H7 (cell line): ENCODE data around the gene RDX. TPM values are rescaled to one million over a fixed set of nuclear protein-coding genes. Genes with fewer than 3 reads are reported as not detected.
A peak's percentile ranks its signal among the peaks of the same experiment; 100 is the strongest.
"Not testable (repeated sequence)": the region's sequence is repeated elsewhere in the genome, so short reads cannot be mapped to it uniquely, and the experiment has no call there.

Experiments used
- DNase-seq: peaks from one replicate; pipeline ENCODE4 v3.0.0; 2012
- H3K27me3 ChIP-seq: 2 replicates; pipeline ENCODE4 v1.6.0; 2011; ENCODE audit warnings: mild to moderate bottlenecking, low read length; ENCODE audit not compliant: control insufficient read depth, insufficient read depth
- H3K36me3 ChIP-seq: replicated peaks from 2 replicates; pipeline ENCODE4 v1.5.1; 2011; ENCODE audit warnings: low read length; ENCODE audit not compliant: control insufficient read depth, insufficient read depth
- H3K4me3 ChIP-seq: 2 replicates; pipeline ENCODE4 v1.5.1; 2011; ENCODE audit warnings: low read depth, mild to moderate bottlenecking, control low read depth, low read length, moderate library complexity; ENCODE audit not compliant: insufficient read depth
- total RNA-seq: library from RNA; depleted of rRNA; stranded (reverse); fragments of >200 nt; shearing (Covaris generic); gene quantifications from 2 replicates; pipeline ENCODE4 v1.2.3, GENCODE V29; 2014

The RDX gene
- total RNA-seq, 1 experiment from 2014 or later, result 64.6 TPM

- peak; percentile 13 for DNase-seq
Measured at GRCh38 chr11:110297076-110297725, 787 bp upstream of the RDX start.

DNA sequence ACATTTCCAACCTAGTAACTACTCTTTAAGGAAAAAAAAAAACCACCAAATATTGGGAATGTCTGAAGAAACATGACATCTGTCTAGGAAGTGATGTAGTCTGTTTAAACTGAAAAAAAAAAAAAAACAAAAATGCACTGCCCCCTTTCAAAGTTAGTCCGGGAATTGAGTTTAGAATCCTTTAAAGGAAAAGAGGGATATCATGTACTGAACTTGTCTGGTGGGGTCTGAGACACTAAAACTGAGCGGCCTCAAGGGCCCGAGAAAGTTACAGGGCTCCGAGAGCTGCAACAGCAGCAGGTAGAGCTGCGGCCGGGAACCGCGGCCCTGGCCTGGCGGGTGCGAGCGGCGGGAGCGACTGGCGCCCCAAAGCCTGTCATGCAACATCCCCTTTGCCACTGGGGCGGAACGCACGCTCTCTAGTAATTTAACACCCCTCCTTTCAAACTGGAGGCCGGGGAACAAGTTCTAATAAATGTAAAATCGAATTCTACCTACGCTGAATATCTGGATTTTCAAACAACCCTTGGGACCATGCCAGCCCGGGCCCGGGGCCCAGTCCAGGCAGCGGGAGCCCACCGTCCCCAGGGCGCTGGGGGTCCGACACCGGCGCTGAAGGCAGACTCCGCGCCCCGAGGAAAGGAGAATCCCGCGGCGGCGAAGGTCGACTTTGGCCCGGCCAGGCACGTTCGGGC is 736 bp downstream of the RDX start:
- peak overlapping the region; percentile 81 for H3K4me3 ChIP-seq
- no peaks in the 10 kb centered on the region for H3K36me3 ChIP-seq
- DNase-seq, result peak; percentile 82
- no peaks in the 10 kb centered on the region for H3K27me3 ChIP-seq

More at GRCh38 chr11:110297076-110297725, 787 bp upstream of the RDX start:
- H3K36me3 ChIP-seq, result no peaks in the 10 kb centered on the region
- H3K27me3 ChIP-seq, result no peaks in the 10 kb centered on the region
- H3K4me3 ChIP-seq, result peak overlapping the region; percentile 81

- no peak for DNase-seq
- Histone ChIP-seq H3K36me3 (no peaks in the 10 kb centered on the region), H3K27me3 (no peaks in the 10 kb centered on the region), H3K4me3 (peak overlapping the region; percentile 81; the same call in 1 of the 2 replicates)
Measured at GRCh38 chr11:110295086-110295485, 1.3 kb downstream of the RDX start.

DNA sequence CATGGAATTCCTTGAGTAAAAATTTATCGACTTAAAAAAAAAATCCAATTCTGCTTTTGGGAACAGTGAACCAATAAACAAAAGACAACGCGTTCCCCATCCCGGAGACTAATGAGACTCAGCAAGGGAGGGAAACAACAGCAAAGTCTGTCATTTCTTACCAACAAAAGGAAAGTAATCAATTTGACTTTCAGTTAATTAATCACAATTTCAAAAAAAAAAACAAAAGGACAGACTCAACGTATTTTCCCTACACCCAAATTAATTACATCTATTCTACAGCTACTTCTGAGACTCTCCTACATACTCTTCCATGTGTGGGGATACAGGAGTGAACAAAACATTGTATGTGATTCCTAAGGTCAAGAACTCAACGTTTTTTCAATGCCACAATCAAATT is 1.9 kb downstream of the RDX start:
- DNase-seq, result peak; percentile 25
- H3K4me3 ChIP-seq, result peak overlapping the region; percentile 29; the same call in 1 of the 2 replicates

GRCh38 chr11:110293389-110293788 is 3.0 kb downstream of the RDX start:
- Histone ChIP-seq H3K36me3 (no peaks in the 10 kb centered on the region), H3K4me3 (no peak overlapping the region), H3K27me3 (no peaks in the 10 kb centered on the region)
- peak; percentile 20 for DNase-seq

More for the DNA sequence above, 1.9 kb downstream of the RDX start:
- Histone ChIP-seq H3K27me3 (no peaks in the 10 kb centered on the region), H3K36me3 (no peaks in the 10 kb centered on the region)

DNA sequence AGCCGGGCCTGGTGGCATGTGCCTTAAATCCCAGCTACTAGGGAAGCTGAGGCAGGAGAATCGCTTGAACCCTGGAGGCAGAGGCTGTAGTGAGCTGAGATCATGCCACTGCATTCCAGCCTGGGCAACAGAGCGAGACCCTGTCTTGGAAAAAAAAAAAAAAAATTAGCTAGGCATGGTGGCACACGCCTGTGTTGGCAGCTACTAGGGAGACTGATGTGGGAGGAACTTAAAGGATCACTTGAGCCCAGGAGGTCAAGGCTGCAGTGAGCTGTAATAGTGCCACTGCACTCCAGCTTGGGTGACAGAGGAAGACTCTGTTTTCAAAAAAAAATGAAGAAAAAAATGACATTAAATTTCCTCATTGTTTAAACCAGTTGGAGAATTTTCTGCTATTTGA is 4.3 kb downstream of the RDX start:
- not testable (repeated sequence) for H3K27me3 ChIP-seq, H3K4me3 ChIP-seq, H3K36me3 ChIP-seq, DNase-seq

DNA sequence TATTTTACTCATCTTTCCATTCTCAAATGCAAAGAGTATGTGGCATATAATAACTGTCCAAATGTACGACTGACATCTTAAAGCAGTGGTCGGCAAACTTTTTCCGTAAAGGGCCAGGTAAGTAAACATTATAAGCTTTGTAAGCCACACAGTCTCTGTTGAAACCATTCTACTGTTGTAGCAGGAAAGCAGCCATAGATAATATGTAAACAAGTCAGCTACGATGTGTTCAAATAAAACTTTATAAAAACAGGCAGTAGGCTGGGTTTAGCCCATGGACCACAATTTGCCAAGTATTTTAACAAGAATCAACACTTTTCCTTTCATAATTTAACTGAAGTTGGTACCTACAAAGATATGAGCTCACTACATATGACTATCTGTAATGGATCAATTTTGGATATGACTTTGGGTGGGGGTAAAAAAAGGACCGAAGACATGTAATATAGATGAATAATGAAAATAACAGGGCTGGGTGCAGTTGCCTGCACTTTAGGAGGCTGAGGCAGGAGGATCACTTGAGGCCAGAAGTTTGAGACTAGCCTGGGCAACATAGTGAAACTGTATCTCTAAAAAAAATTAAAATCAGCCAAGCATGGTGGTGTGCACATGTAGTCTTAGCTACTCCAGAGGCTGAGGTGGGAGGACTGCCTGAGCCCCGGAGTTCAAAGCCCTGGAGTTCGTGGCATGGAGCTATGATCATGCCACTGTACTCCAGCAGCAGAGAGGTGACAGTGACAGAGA is 5.7 kb downstream of the RDX start:
- H3K4me3 ChIP-seq, result no peak overlapping the region
- no peak for DNase-seq

GRCh38 chr11:110289472-110289871 is 6.9 kb downstream of the RDX start:
- Histone ChIP-seq H3K4me3 (no peak overlapping the region), H3K36me3 (no peaks in the 10 kb centered on the region), H3K27me3 (no peaks in the 10 kb centered on the region)
- no peak for DNase-seq

More for the DNA sequence above, 5.7 kb downstream of the RDX start:
- no peaks in the 10 kb centered on the region for H3K27me3 ChIP-seq
- no peaks in the 10 kb centered on the region for H3K36me3 ChIP-seq

DNA sequence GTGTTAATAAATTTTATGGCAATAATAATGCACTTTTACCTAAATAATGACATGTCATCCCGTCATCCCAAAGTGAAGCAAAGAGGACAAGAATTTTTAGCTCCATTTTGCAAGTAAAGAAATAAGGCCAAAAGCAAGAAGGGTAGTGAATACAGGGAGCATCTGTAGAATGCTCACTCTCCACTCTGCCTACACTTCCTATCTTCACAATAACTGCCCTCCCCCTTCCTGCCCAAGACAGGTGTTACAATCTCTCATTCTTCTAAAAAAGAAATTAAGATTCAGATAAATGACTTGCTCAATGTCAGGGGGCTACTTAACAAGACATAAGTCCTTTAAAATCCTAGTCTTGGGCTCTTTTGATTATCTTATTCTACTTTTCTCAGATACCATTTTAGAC is 8.9 kb downstream of the RDX start:
- no peak for DNase-seq
- H3K36me3 ChIP-seq, result no peaks in the 10 kb centered on the region
- no peak overlapping the region for H3K4me3 ChIP-seq
- H3K27me3 ChIP-seq, result no peaks in the 10 kb centered on the region

DNA sequence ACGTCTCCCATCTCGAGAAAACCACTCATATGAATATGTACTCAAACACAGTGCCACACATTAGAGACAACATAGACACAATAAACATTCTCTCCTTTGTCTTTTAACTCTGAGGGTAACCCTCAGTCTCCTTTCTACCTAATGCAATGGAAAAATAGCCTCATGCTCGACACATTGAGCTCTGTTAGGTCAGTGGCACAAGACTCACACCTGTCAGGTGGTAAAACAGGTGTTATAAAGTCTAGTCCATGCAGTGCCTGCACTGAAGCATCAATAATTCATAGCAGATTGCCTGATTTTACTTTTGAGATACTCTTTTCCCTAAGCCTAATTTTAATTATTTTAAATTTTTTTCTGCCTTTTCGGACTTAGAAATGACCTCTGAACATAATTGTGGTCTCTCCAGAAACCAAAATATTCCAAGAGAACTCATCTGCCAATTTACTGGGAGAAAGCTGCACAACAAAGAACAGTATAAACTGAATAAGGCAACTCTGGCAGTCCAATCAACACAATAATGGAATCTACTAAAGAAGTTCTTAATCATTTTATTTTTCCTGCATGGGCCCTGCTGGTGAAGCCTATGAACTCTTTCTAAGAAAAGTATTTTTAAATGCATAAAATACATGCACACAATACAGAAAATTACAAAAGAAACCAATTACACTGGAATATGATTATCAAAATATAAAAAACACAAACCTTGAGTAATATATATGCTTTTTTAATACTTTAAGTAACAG is 9.9 kb downstream of the RDX start:
- no peak overlapping the region for H3K4me3 ChIP-seq
- H3K36me3 ChIP-seq, result no peaks in the 10 kb centered on the region
- no peaks in the 10 kb centered on the region for H3K27me3 ChIP-seq
- DNase-seq, result no peak

- no peak for DNase-seq
- no peaks in the 10 kb centered on the region for H3K27me3 ChIP-seq
- H3K36me3 ChIP-seq, result no peaks in the 10 kb centered on the region
- H3K4me3 ChIP-seq, result no peak overlapping the region
Measured at GRCh38 chr11:110283862-110284261, 12.6 kb downstream of the RDX start.

GRCh38 chr11:110280595-110280994 is 15.8 kb downstream of the RDX start:
- H3K27me3 ChIP-seq, H3K4me3 ChIP-seq, H3K36me3 ChIP-seq, DNase-seq: not testable (repeated sequence)

DNA sequence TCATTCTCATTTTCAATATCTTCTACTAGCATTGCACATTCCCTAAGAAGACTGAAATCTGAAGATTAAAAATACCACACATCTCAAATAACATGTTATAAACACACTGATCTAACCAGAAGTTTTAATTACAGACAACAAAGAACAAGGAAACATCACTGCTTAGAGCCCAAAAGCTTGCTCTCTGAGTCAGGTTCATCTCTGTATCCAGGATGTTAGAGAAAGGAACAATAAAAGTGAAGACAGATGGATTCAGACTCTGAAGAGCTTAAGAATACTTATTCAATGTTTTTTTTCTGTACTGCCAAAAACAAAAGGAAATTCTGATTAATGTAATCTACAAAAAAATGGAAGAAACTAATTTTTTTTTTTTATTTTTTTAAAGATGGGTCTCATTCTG is 16.5 kb downstream of the RDX start:
- no peak overlapping the region for H3K4me3 ChIP-seq
- DNase-seq, result no peak
- H3K27me3 ChIP-seq, result no peaks in the 10 kb centered on the region
- H3K36me3 ChIP-seq, result no peaks in the 10 kb centered on the region; the same call in none of the 2 replicates

- no peaks in the 10 kb centered on the region for H3K27me3 ChIP-seq
- no peak for DNase-seq
- H3K4me3 ChIP-seq, result no peak overlapping the region
- peaks cover 1% of the 10 kb centered on the region; the same call in 1 of the 2 replicates for H3K36me3 ChIP-seq
Measured at GRCh38 chr11:110272919-110273318, 23.5 kb downstream of the RDX start.
